HG03342 (cell line): Measurements from ENCODE around the gene C11orf68.
A peak's percentile ranks its signal among the peaks of the same experiment; 100 is the strongest.
"Not testable (repeated sequence)": the region's sequence is repeated elsewhere in the genome, so short reads cannot be mapped to it uniquely, and the experiment has no call there.

Source experiments
- ATAC-seq: cut with Tn5 transposase; IDR thresholded peaks from one replicate; pipeline ENCODE4 v1.9.1; 2021; ENCODE audit warnings: mild to moderate bottlenecking, moderate library complexity; ENCODE audit not compliant: unreplicated experiment

C11orf68 gene

GRCh38 chr11:65918211-65919140 is at the start of gene C11orf68:
Gene C11orf68, minus strand, starts transcription at chr11:65919062. Its CDS starts 31 bp downstream, at chr11:65919031.
- ATAC-seq = peak; percentile 44

- no peak for ATAC-seq
Measured at GRCh38 chr11:65967329-65967934, 48.6 kb upstream of the C11orf68 start.

- ATAC-seq = no peak
Measured at GRCh38 chr11:65965986-65966762, 47.3 kb upstream of the C11orf68 start.

GRCh38 chr11:65964906-65965305 is 46.0 kb upstream of the C11orf68 start:
- ATAC-seq = no peak

- no peak for ATAC-seq
Measured at GRCh38 chr11:65962141-65962564, 43.3 kb upstream of the C11orf68 start.

GRCh38 chr11:65961267-65962140 is 42.6 kb upstream of the C11orf68 start, which contains the start of gene SART1:
Gene SART1, plus strand, starts transcription at chr11:65961734. Its CDS starts 47 bp downstream, at chr11:65961781.
- ATAC-seq = peak; percentile 82

GRCh38 chr11:65960824-65961266 is 42.0 kb upstream of the C11orf68 start:
- no peak for ATAC-seq

GRCh38 chr11:65958774-65959420 is 40.0 kb upstream of the C11orf68 start:
- no peak for ATAC-seq

GRCh38 chr11:65958291-65958690 is 39.4 kb upstream of the C11orf68 start:
- ATAC-seq = no peak

- ATAC-seq = no peak
Measured at GRCh38 chr11:65954771-65955170, 35.9 kb upstream of the C11orf68 start.

GRCh38 chr11:65953471-65953870 is 34.6 kb upstream of the C11orf68 start:
- no peak for ATAC-seq

GRCh38 chr11:65952052-65952521 is 33.2 kb upstream of the C11orf68 start:
- no peak for ATAC-seq

GRCh38 chr11:65951641-65952040 is 32.8 kb upstream of the C11orf68 start:
- not testable (repeated sequence) for ATAC-seq

GRCh38 chr11:65950711-65951110 is 31.8 kb upstream of the C11orf68 start:
- ATAC-seq = not testable (repeated sequence)

- no peak for ATAC-seq
Measured at GRCh38 chr11:65947603-65948125, 28.8 kb upstream of the C11orf68 start.

- ATAC-seq = no peak
Measured at GRCh38 chr11:65947133-65947532, 28.3 kb upstream of the C11orf68 start.

GRCh38 chr11:65946655-65947054 is 27.8 kb upstream of the C11orf68 start:
- ATAC-seq = no peak

- ATAC-seq = no peak
Measured at GRCh38 chr11:65945941-65946558, 27.2 kb upstream of the C11orf68 start.

- ATAC-seq = no peak
Measured at GRCh38 chr11:65945430-65945911, 26.6 kb upstream of the C11orf68 start, which contains the start of gene TSGA10IP. Gene TSGA10IP, plus strand, starts transcription at chr11:65945480. Its CDS starts 196 bp downstream, at chr11:65945676.
